Measurements from ENCODE around the gene SNCAIP. TPM values are rescaled to one million over a fixed set of nuclear protein-coding genes. Genes with fewer than 3 reads are reported as not detected.
"Not testable (repeated sequence)": the region's sequence is repeated elsewhere in the genome, so short reads cannot be mapped to it uniquely, and the experiment has no call there.

The SNCAIP gene
- total and polyA plus RNA-seq, 7 experiments from 2014 or later: 0.17 TPM; not detected in 6

DNA sequence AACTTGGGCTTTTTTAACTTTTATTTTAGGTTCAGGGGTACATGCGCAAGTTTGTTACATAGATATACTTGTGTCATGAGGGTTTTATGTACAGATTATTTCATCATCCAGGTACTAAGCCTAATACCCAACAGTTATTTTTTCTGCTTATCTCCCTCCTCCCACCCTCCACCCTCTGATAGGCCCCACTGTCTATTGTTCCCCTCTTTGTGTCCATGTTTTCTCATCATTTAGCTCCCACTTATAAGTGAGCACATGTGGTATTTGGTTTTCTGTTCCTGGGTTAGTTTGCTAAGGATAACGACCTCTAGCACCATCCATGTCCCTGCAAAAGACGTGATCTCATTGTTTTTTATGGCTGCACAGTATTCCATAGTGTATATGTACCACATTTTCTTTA is 172.1 kb downstream of the SNCAIP start:
- intact Hi-C loops (cut with micrococcal nuclease): no loop called here
- H3K27me3 Mint-ChIP-seq: peaks cover 0 to 7% (median 0%) of the 10 kb centered on the region in 5 donors
- H3K27ac Mint-ChIP-seq: no peak overlapping the region
- H3K4me3 ChIP-seq (ENCODE audit: low read length): no peak overlapping the region
- DNase-seq (no peak), ATAC-seq (no peak)
- no peak overlapping the region for H3K27ac ChIP-seq (ENCODE audit: low read depth, low read length)
- no peaks in the 10 kb centered on the region for H3K4me1 Mint-ChIP-seq
- ChIA-PET POLR2A (no interaction called here), CTCF (no interaction called here)
- H3K4me1 ChIP-seq (ENCODE audit: control insufficient read depth in 2 of 2, insufficient read depth in 2 of 2, low read length in 2 of 2): no peaks in the 10 kb centered on the region
- peaks cover 0 to 4% of the 10 kb centered on the region in 2 donors for H3K27me3 ChIP-seq (ENCODE audit: control insufficient read depth in 2 of 2, insufficient read depth in 2 of 2, low read length in 2 of 2)
- no peaks in the 10 kb centered on the region for H3K36me3 Mint-ChIP-seq
- H3K36me3 ChIP-seq (ENCODE audit: control insufficient read depth in 2 of 3, insufficient read depth in 3 of 3, low read length in 3 of 3): no peaks in the 10 kb centered on the region
- no peaks in the 10 kb centered on the region for H3K9me3 ChIP-seq (ENCODE audit: control insufficient read depth in 2 of 3, low read length in 3 of 3)
- H3K4me3 Mint-ChIP-seq: no peak overlapping the region
- peaks cover 0 to 22% (median 0%) of the 10 kb centered on the region in 11 donors for H3K9me3 Mint-ChIP-seq

DNA sequence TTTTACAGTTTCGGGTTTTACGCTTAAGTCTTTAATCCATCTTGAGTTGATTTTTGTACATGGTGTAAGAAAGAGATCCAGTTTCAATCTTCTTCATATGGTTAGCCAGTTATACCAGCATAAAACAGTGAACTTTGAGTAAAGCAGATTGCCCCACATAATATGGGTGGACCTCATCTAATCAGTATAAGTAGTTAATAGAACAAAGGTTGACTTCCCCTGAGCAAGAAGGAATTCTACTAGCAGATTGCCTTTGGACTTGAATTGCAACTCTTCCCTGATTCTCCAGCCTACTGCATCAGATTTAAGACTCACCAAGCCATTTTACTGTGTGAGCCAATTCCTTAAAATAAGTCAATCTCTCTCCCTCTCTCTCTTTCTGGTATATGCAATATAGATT is 173.2 kb downstream of the SNCAIP start:
- Mint-ChIP-seq H3K9me3 (peaks cover 0 to 22% (median 0%) of the 10 kb centered on the region in 11 donors), H3K36me3 (no peaks in the 10 kb centered on the region), H3K27me3 (peaks cover 0 to 7% (median 0%) of the 10 kb centered on the region in 5 donors), H3K4me1 (no peaks in the 10 kb centered on the region), H3K27ac (no peak overlapping the region), H3K4me3 (no peak overlapping the region)
- Histone ChIP-seq H3K4me3 (ENCODE audit: low read length) (no peak overlapping the region), H3K4me1 (ENCODE audit: control insufficient read depth in 2 of 2, insufficient read depth in 2 of 2, low read length in 2 of 2) (no peaks in the 10 kb centered on the region), H3K9me3 (ENCODE audit: control insufficient read depth in 2 of 3, low read length in 3 of 3) (no peaks in the 10 kb centered on the region), H3K27ac (ENCODE audit: low read depth, low read length) (no peak overlapping the region), H3K36me3 (ENCODE audit: control insufficient read depth in 2 of 3, insufficient read depth in 3 of 3, low read length in 3 of 3) (no peaks in the 10 kb centered on the region), H3K27me3 (ENCODE audit: control insufficient read depth in 2 of 2, insufficient read depth in 2 of 2, low read length in 2 of 2) (peaks cover 0 to 4% of the 10 kb centered on the region in 2 donors)
- ChIA-PET POLR2A (no interaction called here), CTCF (no interaction called here)
- no peak for ATAC-seq
- intact Hi-C loops (cut with micrococcal nuclease): no loop called here
- DNase-seq: no peak

DNA sequence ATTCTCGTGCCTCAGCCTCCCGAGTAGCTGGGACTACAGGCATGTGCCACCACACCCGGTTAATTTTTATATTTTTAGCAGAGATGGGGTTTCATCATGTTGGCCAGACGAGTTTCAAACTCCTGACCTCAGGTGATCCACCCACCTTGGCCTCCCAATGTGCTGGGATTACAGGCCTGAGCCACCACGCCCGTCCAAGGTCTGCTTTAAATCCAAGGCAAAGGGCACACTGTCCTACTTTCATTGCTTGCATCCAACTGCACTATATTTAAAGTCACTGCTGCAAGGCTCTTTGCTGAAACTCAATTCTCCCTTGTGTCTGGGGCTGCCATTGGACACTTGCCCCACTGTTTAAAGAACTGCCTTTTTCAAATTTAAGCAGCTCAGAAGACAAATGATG is 174.6 kb downstream of the SNCAIP start:
- intact Hi-C loops (cut with micrococcal nuclease); H3K4me3 Mint-ChIP-seq; H3K4me1 ChIP-seq (ENCODE audit: control insufficient read depth in 2 of 2, insufficient read depth in 2 of 2, low read length in 2 of 2); CTCF ChIA-PET; H3K9me3 ChIP-seq (ENCODE audit: control insufficient read depth in 2 of 3, low read length in 3 of 3); H3K4me3 ChIP-seq (ENCODE audit: low read length); H3K27me3 ChIP-seq (ENCODE audit: control insufficient read depth in 2 of 2, insufficient read depth in 2 of 2, low read length in 2 of 2); H3K36me3 ChIP-seq (ENCODE audit: control insufficient read depth in 2 of 3, insufficient read depth in 3 of 3, low read length in 3 of 3); H3K27ac ChIP-seq (ENCODE audit: low read depth, low read length); DNase-seq; H3K27me3 Mint-ChIP-seq; H3K27ac Mint-ChIP-seq; POLR2A ChIA-PET; ATAC-seq; H3K4me1 Mint-ChIP-seq; H3K36me3 Mint-ChIP-seq: not testable (repeated sequence)
- H3K9me3 Mint-ChIP-seq: peaks cover 0 to 22% (median 0%) of the 10 kb centered on the region in 11 donors

DNA sequence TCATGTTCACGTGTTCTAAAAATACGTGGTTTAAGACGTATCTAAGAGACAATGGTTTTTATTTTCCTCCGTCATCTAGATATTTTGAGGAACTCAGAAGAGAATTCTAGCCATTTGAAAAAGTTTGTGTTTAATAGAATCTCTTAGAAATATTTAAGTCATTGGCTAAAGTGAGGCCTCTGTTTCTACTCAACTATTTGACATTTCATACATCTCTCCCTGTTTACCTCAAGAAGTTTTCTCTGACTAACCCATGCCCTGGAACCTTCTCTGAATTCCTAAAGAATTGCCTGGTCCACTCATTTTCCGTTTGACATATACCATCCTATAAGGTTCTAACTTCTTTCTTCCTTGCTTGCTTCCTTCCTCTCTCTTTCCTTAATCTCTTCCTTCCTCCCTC is 178.7 kb downstream of the SNCAIP start:
- peaks cover 0 to 7% (median 0%) of the 10 kb centered on the region in 5 donors for H3K27me3 Mint-ChIP-seq
- Histone ChIP-seq H3K27ac (ENCODE audit: low read depth, low read length) (no peak overlapping the region), H3K4me3 (ENCODE audit: low read length) (no peak overlapping the region), H3K4me1 (ENCODE audit: control insufficient read depth in 2 of 2, insufficient read depth in 2 of 2, low read length in 2 of 2) (no peaks in the 10 kb centered on the region), H3K27me3 (ENCODE audit: control insufficient read depth in 2 of 2, insufficient read depth in 2 of 2, low read length in 2 of 2) (no peaks in the 10 kb centered on the region), H3K36me3 (ENCODE audit: control insufficient read depth in 2 of 3, insufficient read depth in 3 of 3, low read length in 3 of 3) (no peaks in the 10 kb centered on the region), H3K9me3 (ENCODE audit: control insufficient read depth in 2 of 3, low read length in 3 of 3) (no peaks in the 10 kb centered on the region)
- intact Hi-C loops (cut with micrococcal nuclease): no loop called here
- H3K9me3 Mint-ChIP-seq: peaks cover 0 to 12% (median 0%) of the 10 kb centered on the region in 11 donors
- H3K4me3 Mint-ChIP-seq: no peak overlapping the region
- ChIA-PET POLR2A (no interaction called here), CTCF (no interaction called here)
- no peaks in the 10 kb centered on the region for H3K4me1 Mint-ChIP-seq
- ATAC-seq: no peak
- H3K27ac Mint-ChIP-seq: no peak overlapping the region
- H3K36me3 Mint-ChIP-seq: no peaks in the 10 kb centered on the region
- no peak for DNase-seq

DNA sequence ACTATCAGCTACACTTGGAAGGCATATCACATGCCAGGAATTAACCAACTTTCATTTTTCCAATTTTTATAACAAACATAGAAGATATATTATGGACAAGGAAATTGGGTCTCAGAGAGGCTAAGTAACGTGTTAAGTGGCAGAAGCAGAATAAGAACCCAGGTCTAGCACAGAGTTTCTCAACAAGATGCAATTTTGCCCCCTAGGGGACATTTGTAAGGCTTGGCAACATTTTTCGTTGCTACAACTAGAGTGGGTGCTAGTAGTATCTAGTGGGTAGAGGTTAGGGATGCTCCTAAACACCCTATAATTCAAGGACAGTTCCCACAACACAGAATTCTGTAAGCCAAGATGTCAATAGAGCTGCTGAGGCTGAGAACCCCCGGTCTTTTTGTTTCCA is 180.6 kb downstream of the SNCAIP start:
- no peaks in the 10 kb centered on the region for H3K9me3 ChIP-seq (ENCODE audit: control insufficient read depth in 2 of 3, low read length in 3 of 3)
- no peaks in the 10 kb centered on the region for H3K4me1 ChIP-seq (ENCODE audit: control insufficient read depth in 2 of 2, insufficient read depth in 2 of 2, low read length in 2 of 2)
- Mint-ChIP-seq H3K4me1 (no peaks in the 10 kb centered on the region), H3K27me3 (peaks cover 0 to 7% (median 0%) of the 10 kb centered on the region in 5 donors), H3K9me3 (peaks cover 0 to 9% (median 0%) of the 10 kb centered on the region in 11 donors), H3K36me3 (no peaks in the 10 kb centered on the region), H3K4me3 (no peak overlapping the region), H3K27ac (no peak overlapping the region)
- no peaks in the 10 kb centered on the region for H3K27me3 ChIP-seq (ENCODE audit: control insufficient read depth in 2 of 2, insufficient read depth in 2 of 2, low read length in 2 of 2)
- DNase-seq (no peak), ATAC-seq (no peak)
- H3K27ac ChIP-seq (ENCODE audit: low read depth, low read length): no peak overlapping the region
- intact Hi-C loops (cut with micrococcal nuclease): no loop called here
- ChIA-PET CTCF (interaction anchor here (0.6 kb wide), 1 partner anchor 458 kb away, joined by 3 read pairs; no protein-coding TSS in a partner anchor), POLR2A (no interaction called here)
- no peaks in the 10 kb centered on the region for H3K36me3 ChIP-seq (ENCODE audit: control insufficient read depth in 2 of 3, insufficient read depth in 3 of 3, low read length in 3 of 3)
- no peak overlapping the region for H3K4me3 ChIP-seq (ENCODE audit: low read length)

DNA sequence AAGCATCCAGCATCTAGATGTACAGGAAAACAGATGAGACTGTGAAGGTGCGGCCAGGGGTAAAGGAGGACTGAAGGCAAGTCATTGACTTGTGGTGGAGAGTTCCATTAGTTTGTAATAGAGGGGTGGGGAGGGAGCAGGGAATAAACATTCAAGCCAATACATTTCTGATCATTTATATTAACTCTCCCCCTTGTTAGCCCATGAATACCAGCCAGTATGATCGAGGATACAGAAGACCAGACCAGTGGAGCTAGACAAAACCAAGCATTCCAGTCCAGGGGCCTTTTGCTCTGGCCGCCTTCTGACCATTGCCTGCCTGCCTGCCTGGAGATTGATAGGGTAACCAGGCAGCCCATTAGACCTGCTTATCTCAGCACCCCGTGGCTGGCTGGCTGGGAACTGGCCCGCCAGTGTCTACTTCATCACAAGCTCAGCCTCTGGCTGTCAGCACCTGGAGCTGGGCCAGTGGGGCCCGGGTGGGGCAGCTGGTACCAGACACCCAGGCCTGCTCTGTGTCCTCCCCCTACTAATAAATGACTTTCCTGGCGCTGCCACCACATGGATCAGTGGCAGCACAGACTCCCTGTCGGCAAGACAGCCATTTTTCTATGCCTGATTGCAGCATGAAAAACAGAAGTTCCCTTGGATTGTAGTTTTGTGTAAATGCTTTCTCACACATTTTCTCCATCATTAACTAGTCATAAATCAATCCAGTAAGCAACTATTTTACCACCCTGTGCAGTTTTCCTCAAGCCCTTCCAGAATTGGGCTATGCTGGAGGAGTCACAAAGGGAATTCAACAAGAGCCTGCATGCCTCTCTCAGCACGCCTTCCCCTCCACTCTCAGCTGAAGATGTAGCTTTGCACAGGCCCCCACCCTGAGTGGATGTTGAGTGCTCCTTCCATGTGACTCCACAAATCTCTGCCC is 181.3 kb downstream of the SNCAIP start:
- DNase-seq (no peak), ATAC-seq (no peak)
- Histone ChIP-seq H3K9me3 (ENCODE audit: control insufficient read depth in 2 of 3, low read length in 3 of 3) (no peaks in the 10 kb centered on the region), H3K4me1 (ENCODE audit: control insufficient read depth in 2 of 2, insufficient read depth in 2 of 2, low read length in 2 of 2) (no peaks in the 10 kb centered on the region), H3K36me3 (ENCODE audit: control insufficient read depth in 2 of 3, insufficient read depth in 3 of 3, low read length in 3 of 3) (no peaks in the 10 kb centered on the region), H3K27ac (ENCODE audit: low read depth, low read length) (no peak overlapping the region), H3K27me3 (ENCODE audit: control insufficient read depth in 2 of 2, insufficient read depth in 2 of 2, low read length in 2 of 2) (no peaks in the 10 kb centered on the region), H3K4me3 (ENCODE audit: low read length) (no peak overlapping the region)
- CTCF ChIA-PET: interaction anchor here (0.6 kb wide), 1 partner anchor 459 kb away, joined by 3 read pairs; no protein-coding TSS in a partner anchor
- H3K4me3 Mint-ChIP-seq: no peak overlapping the region
- peaks cover 0 to 7% (median 3%) of the 10 kb centered on the region in 5 donors for H3K27me3 Mint-ChIP-seq
- no peaks in the 10 kb centered on the region for H3K36me3 Mint-ChIP-seq
- H3K27ac Mint-ChIP-seq: no peak overlapping the region
- intact Hi-C loops (cut with micrococcal nuclease): no loop called here
- POLR2A ChIA-PET: no interaction called here
- H3K9me3 Mint-ChIP-seq: peaks cover 0 to 6% (median 0%) of the 10 kb centered on the region in 11 donors
- no peaks in the 10 kb centered on the region for H3K4me1 Mint-ChIP-seq

DNA sequence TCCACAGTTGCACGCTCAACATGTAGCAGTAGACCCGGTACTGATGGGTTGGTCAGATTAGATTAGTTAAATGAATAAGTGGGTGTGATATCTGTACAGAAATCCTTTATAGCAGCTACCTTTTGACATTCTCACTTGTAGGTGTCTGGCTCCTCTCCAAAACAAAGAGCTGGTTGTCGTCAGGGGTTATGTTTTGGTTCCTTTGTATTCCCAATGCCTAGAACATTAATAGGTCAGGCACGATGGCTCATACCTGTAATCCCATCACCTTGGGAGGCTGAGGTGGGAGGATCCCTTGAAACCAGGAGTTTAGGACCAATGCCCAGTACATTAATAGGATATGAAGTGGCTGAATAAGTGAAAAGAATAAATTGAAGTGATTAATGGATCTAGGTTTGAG is 182.1 kb downstream of the SNCAIP start:
- H3K4me3 Mint-ChIP-seq: no peak overlapping the region
- H3K9me3 ChIP-seq (ENCODE audit: control insufficient read depth in 2 of 3, low read length in 3 of 3): no peaks in the 10 kb centered on the region
- intact Hi-C loops (cut with micrococcal nuclease): no loop called here

More for the DNA sequence above, 182.1 kb downstream of the SNCAIP start:
- Histone ChIP-seq H3K27ac (ENCODE audit: low read depth, low read length) (no peak overlapping the region), H3K4me3 (ENCODE audit: low read length) (no peak overlapping the region), H3K27me3 (ENCODE audit: control insufficient read depth in 2 of 2, insufficient read depth in 2 of 2, low read length in 2 of 2) (no peaks in the 10 kb centered on the region), H3K36me3 (ENCODE audit: control insufficient read depth in 2 of 3, insufficient read depth in 3 of 3, low read length in 3 of 3) (no peaks in the 10 kb centered on the region), H3K4me1 (ENCODE audit: control insufficient read depth in 2 of 2, insufficient read depth in 2 of 2, low read length in 2 of 2) (no peaks in the 10 kb centered on the region)
- DNase-seq (no peak), ATAC-seq (no peak)
- ChIA-PET CTCF (no interaction called here), POLR2A (no interaction called here)
- H3K4me1 Mint-ChIP-seq: no peaks in the 10 kb centered on the region
- no peaks in the 10 kb centered on the region for H3K36me3 Mint-ChIP-seq
- H3K27ac Mint-ChIP-seq: no peak overlapping the region
- peaks cover 0 to 6% (median 0%) of the 10 kb centered on the region in 11 donors for H3K9me3 Mint-ChIP-seq
- H3K27me3 Mint-ChIP-seq: peaks cover 0 to 14% (median 5%) of the 10 kb centered on the region in 5 donors

Measured in naive thymus-derived CD4-positive, alpha-beta T cell (primary cell).